ENCODE results near the gene LDLRAD4.
"Not testable (repeated sequence)": the region's sequence is repeated elsewhere in the genome, so short reads cannot be mapped to it uniquely, and the experiment has no call there.

LDLRAD4 gene

GRCh38 chr18:13587477-13587876 is 368.9 kb downstream of the LDLRAD4 start:
- DNase-seq, result no peak

GRCh38 chr18:13587937-13588336 is 369.4 kb downstream of the LDLRAD4 start:
- DNase-seq, result no peak

GRCh38 chr18:13589316-13589715 is 370.8 kb downstream of the LDLRAD4 start:
- no peak for DNase-seq

- no peak for DNase-seq
Measured at GRCh38 chr18:13589943-13590342, 371.4 kb downstream of the LDLRAD4 start.

- no peak for DNase-seq
Measured at GRCh38 chr18:13592246-13592645, 373.7 kb downstream of the LDLRAD4 start.

GRCh38 chr18:13594551-13594950 is 376.0 kb downstream of the LDLRAD4 start:
- DNase-seq, result no peak

- no peak for DNase-seq
Measured at GRCh38 chr18:13597068-13597467, 378.5 kb downstream of the LDLRAD4 start.

- no peak for DNase-seq
Measured at GRCh38 chr18:13598591-13598990, 380.0 kb downstream of the LDLRAD4 start.

- DNase-seq, result no peak
Measured at GRCh38 chr18:13599031-13599430, 380.5 kb downstream of the LDLRAD4 start.

GRCh38 chr18:13603304-13604019 is 384.9 kb downstream of the LDLRAD4 start:
- DNase-seq, result no peak

GRCh38 chr18:13604786-13605185 is 386.2 kb downstream of the LDLRAD4 start:
- DNase-seq, result no peak

GRCh38 chr18:13605477-13605876 is 386.9 kb downstream of the LDLRAD4 start:
- DNase-seq, result no peak

GRCh38 chr18:13605901-13606300 is 387.3 kb downstream of the LDLRAD4 start:
- no peak for DNase-seq

- DNase-seq, result no peak
Measured at GRCh38 chr18:13606604-13607254, 388.2 kb downstream of the LDLRAD4 start.

- DNase-seq, result not testable (repeated sequence)
Measured at GRCh38 chr18:13608024-13608562, 389.5 kb downstream of the LDLRAD4 start.

GRCh38 chr18:13608791-13609532 is 390.4 kb downstream of the LDLRAD4 start:
- DNase-seq, result no peak

GRCh38 chr18:13610555-13611141 is 392.1 kb downstream of the LDLRAD4 start:
- DNase-seq, result no peak

GRCh38 chr18:13611142-13611600 is 392.6 kb downstream of the LDLRAD4 start:
- DNase-seq, result no peak

GRCh38 chr18:13611601-13612195 is 393.1 kb downstream of the LDLRAD4 start:
- DNase-seq, result no peak

- no peak for DNase-seq
Measured at GRCh38 chr18:13612196-13612997, 393.8 kb downstream of the LDLRAD4 start.

GRCh38 chr18:13613099-13613498 is 394.5 kb downstream of the LDLRAD4 start:
- DNase-seq, result no peak

All from NCI-H1105 (cell line).